HepG2 (cell line): ENCODE measurements around the gene METRN. TPM values are rescaled to one million over a fixed set of nuclear protein-coding genes. Genes with fewer than 3 reads are reported as not detected.

Experiments used
- ATAC-seq: fragments of 200-7000 bp; cut with Tn5 transposase; 3 replicates; pipeline ENCODE4 v1.9.1; 2020; ENCODE audit warnings: mild to moderate bottlenecking, moderate library complexity
- BruUV-seq: library from RNA; stranded (reverse); fragments of 400-500 nt; replicated peaks from 2 replicates; lab custom pipeline; 2021; lab: Mats Ljungman, UMichigan
- CTCF ChIA-PET: fragments of 300-600 bp; formaldehyde crosslinking; extraction: SDS; loops from one replicate; lab custom pipeline; 2021; ENCODE audit warnings: low total read pairs, inconsistent platforms, low intra/inter-chr PET ratio; lab: Yijun Ruan, JAX
- POLR2A ChIA-PET: fragments of 350-600 bp; sonication (Branson Sonifier 250); formaldehyde crosslinking; loops from one replicate; lab custom pipeline; 2020; ENCODE audit warnings: antibody characterized with exemption, inconsistent platforms; lab: Yijun Ruan, JAX
- DNase-seq: peaks from one replicate; pipeline ENCODE4 v3.0.0-alpha.2; 2015; ENCODE audit warnings: low spot score
- FAIRE-seq: peaks from 3 replicates; lab custom pipeline; 2011; peaks lifted over from hg19 to GRCh38; lab: Jason Lieb, UNC
- H2AFZ ChIP-seq: one replicate; pipeline ENCODE4 v1.6.1; 2011; ENCODE audit warnings: low read length, inconsistent platforms
- H3K27ac ChIP-seq: fragments of 300-600 bp; 3 replicates; pipeline ENCODE4 v1.8.0; 2011; ENCODE audit warnings: mixed run types, mild to moderate bottlenecking, mixed read lengths, low read length, inconsistent platforms; ENCODE audit not compliant: insufficient read depth; ENCODE audit errors: extremely low read length
- H3K27me3 ChIP-seq, 2 experiments: fragments of 200-600 bp in 1 of 2; 2 replicates in 1 of 2; 3 replicates in 1 of 2; pipeline versions ENCODE4 v1.6.0 to v1.8.0; 2011; ENCODE audit warnings: low read length in 2 of 2, mild to moderate bottlenecking in 2 of 2, moderate library complexity in 2 of 2, inconsistent platforms in 1 of 2; ENCODE audit not compliant: insufficient read depth in 2 of 2, control insufficient read depth in 1 of 2
- H3K36me3 ChIP-seq, 2 experiments: fragments of 200-600 bp in 1 of 2; replicated peaks in 1 of 2; 2 replicates in 1 of 2; 3 replicates in 1 of 2; pipeline versions ENCODE4 v1.5.1 to v1.8.0; 2011; ENCODE audit warnings: low read length in 2 of 2, inconsistent platforms in 1 of 2; ENCODE audit not compliant: insufficient read depth in 2 of 2, control insufficient read depth in 1 of 2
- H3K4me1 ChIP-seq: 2 replicates; pipeline ENCODE4 v1.5.1; 2012; ENCODE audit warnings: low read length, inconsistent platforms; ENCODE audit not compliant: insufficient read depth
- H3K4me2 ChIP-seq: 2 replicates; pipeline ENCODE4 v1.6.0; 2011; ENCODE audit warnings: low read depth, low read length, inconsistent platforms
- H3K4me3 ChIP-seq, 3 experiments: fragments of 200-600 bp in 1 of 3; sonication (generic), shearing (Covaris generic) in 1 of 3; replicated peaks in 1 of 3; 2 replicates each; pipeline ENCODE4 v1.5.1; 2011 to 2016; ENCODE audit warnings: low read length in 3 of 3, inconsistent platforms in 2 of 3, low read depth in 2 of 3, mild to moderate bottlenecking in 2 of 3, control low read depth in 1 of 3, mixed read lengths in 1 of 3; ENCODE audit not compliant: insufficient read depth in 1 of 3
- H3K79me2 ChIP-seq: one replicate; pipeline ENCODE4 v1.6.1; 2011; ENCODE audit warnings: low read length, inconsistent platforms; ENCODE audit not compliant: insufficient read depth
- H3K9ac ChIP-seq: 2 replicates; pipeline ENCODE4 v1.6.0; 2011; ENCODE audit warnings: mild to moderate bottlenecking, low read depth, low read length, inconsistent platforms; ENCODE audit not compliant: insufficient read depth
- H3K9me3 ChIP-seq: 2 replicates; pipeline ENCODE4 v1.5.1; 2012; ENCODE audit warnings: mild to moderate bottlenecking, low read length
- H4K20me1 ChIP-seq: 2 replicates; pipeline ENCODE4 v1.6.0; 2011; ENCODE audit warnings: inconsistent platforms, mild to moderate bottlenecking, low read length, moderate library complexity; ENCODE audit not compliant: insufficient read depth
- BORCS8-MEF2B ChIP-seq: sonication (generic); formaldehyde crosslinking; IDR thresholded peaks from 2 replicates; pipeline ENCODE4 v1.8.0; 2022; ENCODE audit warnings: mild to moderate bottlenecking, missing genetic modification reagents
- CENPT ChIP-seq: sonication (generic); formaldehyde crosslinking; IDR thresholded peaks from 2 replicates; pipeline ENCODE4 v1.8.0; 2022; ENCODE audit warnings: low read depth, mild to moderate bottlenecking, moderate library complexity, missing genetic modification reagents
- CHCHD3 ChIP-seq: sonication (generic); formaldehyde crosslinking; IDR thresholded peaks from 2 replicates; pipeline ENCODE4 v1.8.0; 2022; ENCODE audit warnings: mild to moderate bottlenecking, missing genetic modification reagents, moderate library complexity
- HINFP ChIP-seq: sonication (generic); formaldehyde crosslinking; IDR thresholded peaks from 2 replicates; pipeline ENCODE4 v1.4.0; 2020; ENCODE audit warnings: low read depth, mild to moderate bottlenecking, missing genetic modification reagents
- KDM4B ChIP-seq: sonication (generic); formaldehyde crosslinking; IDR thresholded peaks from 2 replicates; pipeline ENCODE4 v1.4.0; 2020; ENCODE audit warnings: missing genetic modification reagents
- NFAT5 ChIP-seq: sonication (generic); formaldehyde crosslinking; IDR thresholded peaks from 2 replicates; pipeline ENCODE4 v1.4.0; 2020; ENCODE audit warnings: missing genetic modification reagents
- NONO ChIP-seq, 2 experiments: fragments of 450-650 bp in 1 of 2; sonication (generic) in 1 of 2; formaldehyde crosslinking in 1 of 2; IDR thresholded peaks in 1 of 2; conservative IDR thresholded peaks in 1 of 2; 2 replicates each; pipeline versions ENCODE4 v1.6.1 to v1.8.0; 2017 to 2022; ENCODE audit warnings: mild to moderate bottlenecking in 1 of 2, missing genetic modification reagents in 1 of 2, moderate library complexity in 1 of 2
- NR3C1 ChIP-seq: sonication (generic); formaldehyde crosslinking; IDR thresholded peaks from 2 replicates; pipeline ENCODE4 v1.4.0; 2020; ENCODE audit warnings: missing genetic modification reagents
- RXRB ChIP-seq: IDR thresholded peaks from 2 replicates; pipeline ENCODE4 v1.6.1; 2016; ENCODE audit warnings: borderline replicate concordance, missing genetic modification reagents, missing compliant biosample characterization
- SIX1 ChIP-seq: sonication (generic); formaldehyde crosslinking; IDR thresholded peaks from 2 replicates; pipeline ENCODE4 v1.4.0; 2020; ENCODE audit warnings: missing genetic modification reagents, borderline replicate concordance
- ZNF317 ChIP-seq: sonication (generic); formaldehyde crosslinking; IDR thresholded peaks from 2 replicates; pipeline ENCODE4 v1.5.0; 2020; ENCODE audit warnings: mild to moderate bottlenecking, missing genetic modification reagents
- ZNF562 ChIP-seq: sonication (generic); formaldehyde crosslinking; IDR thresholded peaks from 2 replicates; pipeline ENCODE4 v1.8.0; 2022; ENCODE audit warnings: missing genetic modification reagents, borderline replicate concordance
- ZNF619 ChIP-seq: sonication (generic); formaldehyde crosslinking; IDR thresholded peaks from 2 replicates; pipeline ENCODE4 v1.4.0; 2020; ENCODE audit warnings: mild to moderate bottlenecking, missing genetic modification reagents
- ZNF782 ChIP-seq: sonication (generic); formaldehyde crosslinking; IDR thresholded peaks from 2 replicates; pipeline ENCODE4 v1.4.0; 2020; ENCODE audit warnings: missing genetic modification reagents, mild to moderate bottlenecking, borderline replicate concordance
- WGBS: methylation state at CpG from one replicate; pipeline ENCODE4 v1.1.6; 2017; ENCODE audit warnings: low lambda C conversion rate; 5-methylcytosine and 5-hydroxymethylcytosine counted together
- in situ Hi-C: cut with HindIII; loops from 2 replicates; pipeline ENCODE4 v1.10.0; 2017; ENCODE audit warnings: low pct_unique_long_range_greater_than_20kb; ENCODE audit not compliant: extremely low pct_ligation_motif_present
- intact Hi-C: fragments of 100-400 bp; cut with micrococcal nuclease; formaldehyde crosslinking; loops from one replicate; pipeline ENCODE4 v1.10.0; 2022; ENCODE audit not compliant: unreplicated experiment
- polyA plus RNA-seq, 8 experiments: library from polyadenylated mRNA; depleted of rRNA in 3 of 8; stranded (reverse) in 7 of 8; unstranded in 1 of 8; fragments of >200 nt; fragmentation: Illumina TruSeq in 4 of 8; extraction: Trizol in 4 of 8; gene quantifications; 2 replicates each; pipeline versions ENCODE4 v1.2.1 to v1.2.3, GENCODE V29; 2011 to 2016; ENCODE audit warnings: low read depth in 4 of 8, missing spikeins in 1 of 8, mixed read lengths in 1 of 8; ENCODE audit not compliant: insufficient read depth in 1 of 8
- total RNA-seq, 5 experiments: library from RNA; depleted of rRNA; stranded (reverse); fragments of >200 nt; fragmentation: Illumina TruSeq; extraction: Trizol; gene quantifications; 2 replicates each; pipeline ENCODE4 v1.2.3, GENCODE V29; 2016; ENCODE audit warnings: low read depth in 1 of 5

Gene METRN
- total and polyA plus RNA-seq, 2 of the 13 experiments (the other 11 are each of a cell fraction or from before 2014, with no cell fraction given): 25.5 to 46.1 TPM

DNA sequence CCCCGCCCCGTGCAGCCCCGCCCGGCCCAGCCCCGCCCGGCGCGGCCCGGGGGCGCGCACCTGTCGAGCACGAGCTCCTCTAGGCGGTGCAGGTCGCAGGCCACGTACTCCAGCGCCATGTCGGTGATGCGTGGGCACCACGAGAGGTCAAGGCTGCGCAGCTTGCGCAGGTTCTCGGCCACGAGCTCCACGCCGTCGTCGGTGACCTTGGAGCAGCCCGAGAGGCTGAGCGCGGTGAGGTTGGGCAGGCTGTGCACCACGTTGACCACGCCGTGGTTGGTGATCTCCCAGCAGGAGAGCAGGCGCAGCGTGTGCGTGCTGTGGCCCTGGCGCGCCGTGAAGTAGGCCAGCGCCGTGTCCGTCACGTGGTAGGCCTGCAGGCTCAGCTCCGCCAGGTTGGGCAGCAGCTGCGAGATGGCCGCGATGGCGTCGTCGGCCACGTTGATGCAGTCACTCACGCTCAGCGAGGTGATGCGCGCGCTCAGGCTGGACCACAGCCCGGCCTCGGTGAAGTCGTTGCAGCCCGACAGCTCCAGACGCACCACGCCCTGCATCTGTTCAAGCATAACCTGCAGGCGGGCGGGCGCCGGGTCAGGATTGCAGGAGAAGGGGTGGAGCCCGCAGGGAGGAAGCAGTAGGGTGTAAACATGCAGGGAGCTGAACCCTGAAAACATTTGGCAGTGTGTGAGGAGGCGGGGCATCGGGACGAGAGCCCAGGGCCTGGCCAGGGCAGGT is 19.4 kb upstream of the METRN start:
- POLR2A ChIA-PET: interaction anchor here (0.6 to 3.4 kb wide), 9 partner anchors 12 to 65 kb away, joined by 3 to 21 read pairs (median 4); partner anchors contain the start of genes ANTKMT, METRN, MSLN and RHBDL1
- Histone ChIP-seq H3K27me3 (peaks cover 15 to 45% of the 10 kb centered on the region in 2 experiments), H3K9me3 (no peaks in the 10 kb centered on the region), H2AFZ (no peak overlapping the region), H3K4me3 (peak overlapping the region in 2 of 3 experiments; percentile 57 to 65; a peak in 3 of 6 replicates), H3K79me2 (no peaks in the 10 kb centered on the region), H3K36me3 (no peaks in the 10 kb centered on the region), H3K27ac (no peak overlapping the region), H4K20me1 (no peaks in the 10 kb centered on the region), H3K9ac (no peak overlapping the region), H3K4me2 (peak overlapping the region; percentile 74), H3K4me1 (peaks cover 12% of the 10 kb centered on the region)
- in situ Hi-C loops: no loop called here
- ATAC-seq (peak; percentile 31), DNase-seq (no peak), FAIRE-seq (no peak)
- intact Hi-C loops: no loop called here
- WGBS: 1% methylated on average over 17 of the region's 71 CpGs
- CTCF ChIA-PET: no interaction called here
- no TSS peak for BruUV-seq
- TF ChIP-seq NR3C1 (CRISPR knock-in tag): 0 out of 2 replicates have a peak, but pooled peaks have one; percentile 7
- TF ChIP-seq SIX1 (CRISPR knock-in tag): no peak
- 0 out of 2 replicates have a peak, but pooled peaks have one; percentile 12 for TF ChIP-seq RXRB
- peak; percentile 92; the same call in 1 of the 2 replicates for TF ChIP-seq CENPT (CRISPR knock-in tag)
- no peak for TF ChIP-seq NFAT5 (CRISPR knock-in tag)
- TF ChIP-seq NONO (IDR thresholded peaks at IDR 0.05): no peak
- no peak; the same call in 1 of the 2 replicates for TF ChIP-seq NONO (CRISPR knock-in tag; conservative IDR thresholded peaks at IDR 0.05)
- TF ChIP-seq HINFP (CRISPR knock-in tag): peak; percentile 42; the same call in 1 of the 2 replicates
- no peak for TF ChIP-seq ZNF562 (CRISPR knock-in tag)
- TF ChIP-seq BORCS8-MEF2B (CRISPR knock-in tag): peak; percentile 64; the same call in 1 of the 2 replicates
- 0 out of 2 replicates have a peak, but pooled peaks have one; percentile 60 for TF ChIP-seq ZNF619 (CRISPR knock-in tag)
- 0 out of 2 replicates have a peak, but pooled peaks have one; percentile 32 for TF ChIP-seq ZNF317 (CRISPR knock-in tag)
- TF ChIP-seq CHCHD3: 0 out of 2 replicates have a peak, but pooled peaks have one; percentile 78
- TF ChIP-seq KDM4B: no peak
- peak; percentile 26; the same call in 1 of the 2 replicates for TF ChIP-seq ZNF782 (CRISPR knock-in tag)
